ENCODE measurements around the gene ELFN2.

ELFN2 gene

DNA sequence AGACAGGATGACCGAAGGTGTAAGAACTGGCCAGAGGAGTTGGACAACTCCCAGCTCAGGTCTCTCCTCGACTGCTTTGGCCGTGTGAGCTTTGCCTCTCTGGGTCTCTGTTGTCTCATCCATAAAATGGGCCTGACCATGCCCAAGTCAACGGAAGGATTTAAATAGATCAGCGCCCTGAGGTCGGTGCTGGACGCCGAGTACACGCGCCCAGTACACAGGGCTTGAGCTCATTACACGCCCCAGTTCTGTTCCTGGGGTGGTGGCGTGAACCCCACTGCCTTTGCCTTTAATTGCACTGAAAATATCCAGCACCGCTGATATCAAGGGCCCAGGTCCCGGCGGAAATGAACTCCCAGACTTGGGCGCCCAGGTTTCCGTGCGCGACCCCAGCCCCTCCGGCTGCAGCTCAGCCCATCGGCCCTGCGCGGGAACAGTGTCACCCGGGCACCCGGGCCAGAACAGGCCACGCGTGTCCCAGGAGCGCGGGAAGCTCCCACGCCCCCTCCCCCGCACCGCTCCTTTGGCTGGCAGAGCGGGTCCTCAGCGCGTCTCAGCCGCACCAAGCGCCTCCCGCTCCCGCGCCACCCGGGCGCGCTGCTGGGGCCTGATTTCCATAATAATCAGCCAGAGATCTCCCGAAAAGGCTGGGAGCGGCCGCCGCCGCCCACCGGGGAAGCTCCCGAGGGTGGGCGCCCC, 102.8 kb downstream of the ELFN2 start:
- Histone ChIP-seq H3F3A (ENCODE audit: control insufficient read depth, insufficient read depth) (no peaks in the 10 kb centered on the region), H4K20me1 (ENCODE audit: control insufficient read depth, insufficient read depth, low read depth, low read length) (no peaks in the 10 kb centered on the region), H3K4me1 (ENCODE audit: control insufficient read depth, low read length) (no peaks in the 10 kb centered on the region), H3K4me3 (ENCODE audit: low read length) (no peak overlapping the region), H3K9me2 (replicated peaks; ENCODE audit: control insufficient read depth, low read length) (no peaks in the 10 kb centered on the region), H3K36me3 (ENCODE audit: control insufficient read depth, low read length) (no peaks in the 10 kb centered on the region), H3K4me2 (ENCODE audit: low read length) (no peak overlapping the region), H3K9me3 (ENCODE audit: control insufficient read depth, insufficient read depth, low read length) (no peaks in the 10 kb centered on the region), H3K27me3 (ENCODE audit: control insufficient read depth, low read length) (peaks cover 57% of the 10 kb centered on the region), H3K27ac (ENCODE audit: low read depth, low read length) (no peak overlapping the region), H3K79me2 (ENCODE audit: control insufficient read depth, low read length) (no peaks in the 10 kb centered on the region)
- TF ChIP-seq, protein P1, sequence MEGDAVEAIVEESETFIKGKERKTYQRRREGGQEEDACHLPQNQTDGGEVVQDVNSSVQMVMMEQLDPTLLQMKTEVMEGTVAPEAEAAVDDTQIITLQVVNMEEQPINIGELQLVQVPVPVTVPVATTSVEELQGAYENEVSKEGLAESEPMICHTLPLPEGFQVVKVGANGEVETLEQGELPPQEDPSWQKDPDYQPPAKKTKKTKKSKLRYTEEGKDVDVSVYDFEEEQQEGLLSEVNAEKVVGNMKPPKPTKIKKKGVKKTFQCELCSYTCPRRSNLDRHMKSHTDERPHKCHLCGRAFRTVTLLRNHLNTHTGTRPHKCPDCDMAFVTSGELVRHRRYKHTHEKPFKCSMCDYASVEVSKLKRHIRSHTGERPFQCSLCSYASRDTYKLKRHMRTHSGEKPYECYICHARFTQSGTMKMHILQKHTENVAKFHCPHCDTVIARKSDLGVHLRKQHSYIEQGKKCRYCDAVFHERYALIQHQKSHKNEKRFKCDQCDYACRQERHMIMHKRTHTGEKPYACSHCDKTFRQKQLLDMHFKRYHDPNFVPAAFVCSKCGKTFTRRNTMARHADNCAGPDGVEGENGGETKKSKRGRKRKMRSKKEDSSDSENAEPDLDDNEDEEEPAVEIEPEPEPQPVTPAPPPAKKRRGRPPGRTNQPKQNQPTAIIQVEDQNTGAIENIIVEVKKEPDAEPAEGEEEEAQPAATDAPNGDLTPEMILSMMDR (IDR thresholded peaks at IDR 0.05; ENCODE audit: low read depth, low read length, poor library complexity, severe bottlenecking), result no peak
- no peak for TF ChIP-seq EZH2phosphoT487 (IDR thresholded peaks at IDR 0.05; ENCODE audit: borderline replicate concordance, low read length)

DNA sequence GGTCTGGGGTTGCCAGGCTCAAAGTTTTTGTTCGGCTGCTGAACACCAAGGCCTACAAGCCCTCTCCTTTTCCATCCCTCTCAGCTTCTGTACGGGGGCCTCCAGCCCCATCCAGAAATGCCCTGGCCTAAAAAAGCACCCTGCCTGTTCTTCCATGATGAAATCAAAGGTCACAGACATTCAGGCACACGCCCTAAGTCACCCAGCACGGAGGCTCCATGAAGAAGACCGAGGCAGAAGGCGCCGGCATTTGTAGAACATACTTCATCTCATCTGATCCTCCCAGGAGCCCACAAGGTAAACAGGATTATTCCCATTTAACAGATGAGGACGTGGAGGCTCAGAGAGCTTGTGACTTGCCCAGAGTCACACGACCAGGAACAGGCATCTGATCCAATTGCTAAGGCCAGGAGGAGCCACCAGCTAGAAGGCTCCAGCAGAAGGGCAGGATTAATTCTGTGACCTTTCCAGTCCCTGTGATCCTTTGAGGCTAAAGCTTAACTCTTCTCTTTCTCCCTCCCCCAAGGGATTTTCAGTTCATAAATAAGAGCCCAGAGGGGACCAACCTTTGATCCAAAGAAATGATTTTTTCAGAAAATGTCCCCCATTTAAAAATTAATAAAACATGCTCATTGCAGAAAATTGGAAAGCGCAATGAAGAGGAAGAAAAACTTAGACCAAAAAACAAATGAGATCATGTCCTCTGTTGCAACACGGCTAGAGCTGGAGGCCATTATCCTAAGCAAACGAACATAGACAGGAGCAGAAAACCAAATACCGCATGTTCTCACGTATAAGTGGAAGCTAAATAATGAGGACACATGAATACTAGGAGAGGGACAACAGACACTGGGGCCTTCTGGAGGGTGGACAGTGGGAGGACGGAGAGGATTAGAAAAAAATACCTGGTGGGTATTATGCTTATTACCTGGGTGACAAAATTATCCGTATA, 106.3 kb downstream of the ELFN2 start:
- Histone ChIP-seq H3K9me2 (replicated peaks; ENCODE audit: control insufficient read depth, low read length) (no peaks in the 10 kb centered on the region), H3K36me3 (ENCODE audit: control insufficient read depth, low read length) (no peaks in the 10 kb centered on the region), H4K20me1 (ENCODE audit: control insufficient read depth, insufficient read depth, low read depth, low read length) (no peaks in the 10 kb centered on the region), H3F3A (ENCODE audit: control insufficient read depth, insufficient read depth) (no peaks in the 10 kb centered on the region), H3K9me3 (ENCODE audit: control insufficient read depth, insufficient read depth, low read length) (no peaks in the 10 kb centered on the region), H3K27ac (ENCODE audit: low read depth, low read length) (no peak overlapping the region), H3K4me3 (ENCODE audit: low read length) (no peak overlapping the region), H3K4me1 (ENCODE audit: control insufficient read depth, low read length) (peaks cover 7% of the 10 kb centered on the region), H3K4me2 (ENCODE audit: low read length) (no peak overlapping the region), H3K79me2 (ENCODE audit: control insufficient read depth, low read length) (no peaks in the 10 kb centered on the region), H3K27me3 (ENCODE audit: control insufficient read depth, low read length) (peaks cover 47% of the 10 kb centered on the region)
- TF ChIP-seq EZH2phosphoT487 (IDR thresholded peaks at IDR 0.05; ENCODE audit: borderline replicate concordance, low read length), result no peak
- TF ChIP-seq, protein P1 (IDR thresholded peaks at IDR 0.05; ENCODE audit: low read depth, low read length, poor library complexity, severe bottlenecking), result no peak

DNA sequence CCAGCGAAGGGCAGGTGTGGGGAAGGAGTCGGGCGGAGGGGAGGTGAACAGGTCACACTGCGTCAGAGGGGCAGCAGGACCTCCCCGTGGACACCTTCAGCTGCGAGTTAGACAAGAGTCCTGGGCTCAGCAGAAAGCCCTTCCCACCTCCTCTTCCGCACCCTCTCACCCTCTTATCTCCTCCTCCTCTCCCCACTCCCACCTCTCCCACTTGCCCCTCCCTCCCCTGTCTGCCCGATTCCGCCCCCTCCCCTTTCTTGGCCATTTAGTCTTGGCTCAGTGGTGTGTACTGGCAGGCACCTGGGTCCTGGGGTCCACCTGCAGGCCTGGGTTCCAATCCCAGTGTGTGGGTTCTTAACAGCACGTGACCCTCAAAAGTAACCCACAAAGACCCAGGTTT, 107.8 kb downstream of the ELFN2 start:
- H3K27ac ChIP-seq (ENCODE audit: low read depth, low read length), result no peak overlapping the region
- 0 out of 2 replicates have a peak, but pooled peaks cover 4% of the 10 kb centered on the region for H4K20me1 ChIP-seq (ENCODE audit: control insufficient read depth, insufficient read depth, low read depth, low read length)
- no peak overlapping the region for H3K4me2 ChIP-seq (ENCODE audit: low read length)
- peaks cover 35% of the 10 kb centered on the region for H3K27me3 ChIP-seq (ENCODE audit: control insufficient read depth, low read length)
- TF ChIP-seq EZH2phosphoT487 (IDR thresholded peaks at IDR 0.05; ENCODE audit: borderline replicate concordance, low read length), result no peak
- TF ChIP-seq, protein P1 (IDR thresholded peaks at IDR 0.05; ENCODE audit: low read depth, low read length, poor library complexity, severe bottlenecking), result no peak
- no peaks in the 10 kb centered on the region for H3K79me2 ChIP-seq (ENCODE audit: control insufficient read depth, low read length)
- no peaks in the 10 kb centered on the region for H3K9me2 ChIP-seq (replicated peaks; ENCODE audit: control insufficient read depth, low read length)
- no peaks in the 10 kb centered on the region for H3K9me3 ChIP-seq (ENCODE audit: control insufficient read depth, insufficient read depth, low read length)
- peaks cover 19% of the 10 kb centered on the region for H3K4me1 ChIP-seq (ENCODE audit: control insufficient read depth, low read length)
- no peaks in the 10 kb centered on the region for H3K36me3 ChIP-seq (ENCODE audit: control insufficient read depth, low read length)
- H3K4me3 ChIP-seq (ENCODE audit: low read length), result no peak overlapping the region
- no peaks in the 10 kb centered on the region for H3F3A ChIP-seq (ENCODE audit: control insufficient read depth, insufficient read depth)

Measured in DOHH2 (cell line).